GM19035 (cell line): ENCODE measurements around the gene STK4.
"Not testable (repeated sequence)": the region's sequence is repeated elsewhere in the genome, so short reads cannot be mapped to it uniquely, and the experiment has no call there.

Experiments
- ATAC-seq: cut with Tn5 transposase; IDR thresholded peaks from one replicate; pipeline ENCODE4 v1.9.1; 2021; ENCODE audit not compliant: unreplicated experiment

Gene STK4

GRCh38 chr20:45021631-45022030, 55.3 kb downstream of the STK4 start:
- no peak for ATAC-seq

- not testable (repeated sequence) for ATAC-seq
Observed at GRCh38 chr20:45023140-45023539, 56.8 kb downstream of the STK4 start.

- ATAC-seq = no peak
Observed at GRCh38 chr20:45028424-45029136, 62.3 kb downstream of the STK4 start.

DNA sequence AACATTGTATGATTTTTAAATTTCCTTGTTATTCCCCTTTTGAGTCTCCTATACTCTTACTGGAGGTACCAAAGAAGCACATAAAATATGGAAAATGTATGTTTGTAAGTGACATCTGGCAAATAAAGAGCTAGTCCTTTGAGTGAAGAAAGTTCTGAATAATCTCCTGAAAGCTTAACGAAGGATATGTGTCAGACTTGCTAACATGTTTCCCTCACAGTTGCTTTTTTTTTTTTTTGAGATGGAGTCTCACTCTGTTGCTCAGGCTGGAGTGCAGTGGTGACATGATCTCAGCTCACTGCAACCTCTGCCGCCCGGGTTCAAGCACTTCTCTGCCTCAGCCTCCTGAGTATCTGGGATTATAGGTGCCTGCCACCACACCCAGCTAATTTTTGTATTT, 63.6 kb downstream of the STK4 start:
- no peak for ATAC-seq

DNA sequence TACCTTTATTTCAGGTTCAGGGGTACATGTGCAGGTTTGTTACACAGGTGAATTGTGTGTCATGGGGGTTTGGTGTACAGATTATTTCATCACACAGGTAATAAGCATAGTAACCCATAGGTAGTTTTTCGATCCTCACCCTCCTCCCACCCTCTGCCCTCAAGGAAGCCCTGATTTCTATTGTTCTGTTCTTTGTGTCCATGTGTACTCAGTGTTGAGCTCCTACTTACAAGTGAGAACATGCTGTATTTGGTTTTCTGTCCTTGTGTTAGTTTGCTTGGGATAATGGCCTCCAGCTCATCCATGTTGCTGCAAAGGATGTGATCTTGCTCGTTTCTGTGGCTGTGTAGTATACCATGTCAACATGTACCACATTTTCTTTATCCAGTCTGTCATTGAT, 66.0 kb downstream of the STK4 start:
- no peak for ATAC-seq

GRCh38 chr20:45032781-45033180, 66.5 kb downstream of the STK4 start:
- no peak for ATAC-seq

GRCh38 chr20:45034436-45034835, 68.1 kb downstream of the STK4 start:
- ATAC-seq = no peak

- ATAC-seq = no peak
Observed at GRCh38 chr20:45036044-45036755, 69.9 kb downstream of the STK4 start.

GRCh38 chr20:45037050-45037449, 70.7 kb downstream of the STK4 start:
- ATAC-seq = no peak

- ATAC-seq = no peak
Observed at GRCh38 chr20:45037635-45038034, 71.3 kb downstream of the STK4 start.

GRCh38 chr20:45038745-45039474, 72.6 kb downstream of the STK4 start:
- no peak for ATAC-seq

- no peak for ATAC-seq
Observed at GRCh38 chr20:45039475-45039820, 73.1 kb downstream of the STK4 start.

GRCh38 chr20:45041464-45042337, 75.4 kb downstream of the STK4 start:
- ATAC-seq = no peak

GRCh38 chr20:45042978-45043377, 76.7 kb downstream of the STK4 start:
- no peak for ATAC-seq

DNA sequence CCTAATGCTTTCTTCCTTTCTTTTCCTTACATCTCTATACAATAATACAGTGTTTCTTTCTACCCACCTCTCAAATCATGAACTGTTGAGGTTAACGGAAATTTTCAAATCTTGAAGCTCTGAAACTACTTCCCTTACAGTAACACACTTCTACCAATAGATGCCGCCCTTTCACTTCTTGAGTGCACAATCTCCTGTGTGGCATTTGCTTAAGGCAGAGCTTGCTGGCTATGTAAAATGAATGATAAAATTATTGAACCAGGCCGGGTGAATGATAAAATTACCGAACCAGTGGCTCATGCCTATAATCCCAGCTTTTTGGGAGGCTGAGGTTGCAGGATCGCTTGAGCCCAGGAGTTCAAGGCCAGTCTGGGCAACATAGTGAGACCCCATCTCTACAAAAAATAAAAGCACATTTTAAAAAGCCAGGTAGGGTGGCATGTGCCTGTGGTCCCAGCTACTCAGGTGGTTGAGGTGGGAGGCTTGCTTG, 77.8 kb downstream of the STK4 start:
- no peak for ATAC-seq

DNA sequence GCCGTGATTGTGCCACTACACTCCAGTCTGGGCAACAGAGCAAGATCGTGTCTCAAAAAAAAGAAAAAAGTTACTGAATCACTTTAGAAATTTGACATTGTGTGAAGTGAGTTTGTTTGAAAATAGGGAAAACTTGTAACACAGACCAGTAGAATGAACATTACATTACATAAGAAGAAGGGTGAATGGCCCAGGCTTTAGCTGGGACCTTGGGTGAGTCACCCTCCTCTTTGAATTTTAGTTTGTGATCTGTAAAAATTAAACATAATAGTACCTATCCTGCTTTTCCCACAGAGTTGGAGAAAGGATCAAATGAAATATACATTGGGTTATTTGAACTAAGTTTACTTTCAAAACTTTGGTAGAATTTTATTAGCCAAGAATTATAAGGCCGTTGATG, 78.3 kb downstream of the STK4 start:
- ATAC-seq = no peak

- ATAC-seq = no peak
Observed at GRCh38 chr20:45047581-45048119, 81.3 kb downstream of the STK4 start.

- no peak for ATAC-seq
Observed at GRCh38 chr20:45049438-45049837, 83.1 kb downstream of the STK4 start.

DNA sequence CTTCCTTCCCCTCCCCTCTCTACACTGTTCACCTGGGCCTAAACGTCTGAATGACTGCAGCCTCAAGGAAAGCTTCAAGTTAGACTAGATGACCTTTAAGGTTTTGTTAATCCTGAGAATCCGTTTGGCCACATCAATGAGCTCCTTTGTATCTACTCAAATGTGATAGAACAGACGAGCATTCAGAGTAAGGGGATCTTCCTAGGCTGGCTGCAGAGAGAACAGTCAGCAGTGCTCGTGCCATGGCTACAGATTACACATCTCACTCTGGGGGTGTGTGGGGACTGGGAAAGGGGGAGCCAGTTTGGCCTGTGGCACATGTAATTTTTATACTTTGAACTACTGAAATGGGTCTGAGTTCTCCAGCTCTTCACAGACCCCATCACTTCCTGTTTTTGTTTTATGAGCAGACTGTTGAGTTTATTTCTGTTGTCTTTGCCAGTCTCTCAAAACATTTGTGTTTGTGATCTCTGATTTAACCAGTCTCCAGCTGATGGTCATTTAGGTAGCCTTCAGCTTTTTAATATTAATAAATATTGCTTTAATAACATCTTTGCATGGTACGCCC, 83.7 kb downstream of the STK4 start:
- no peak for ATAC-seq
